H9 (cell line): ENCODE data around the gene ZSWIM9. TPM values are rescaled to one million over a fixed set of nuclear protein-coding genes. Genes with fewer than 3 reads are reported as not detected.

ENCODE experiments used
- DNase-seq: peaks from one replicate; pipeline ENCODE4 v3.0.0-alpha.2; 2017
- H2AFZ ChIP-seq: one replicate; pipeline ENCODE4 v1.6.1; 2013; ENCODE audit warnings: mild to moderate bottlenecking, low read length, control low read depth, moderate library complexity
- H2AK5ac ChIP-seq: 2 replicates; pipeline ENCODE4 v1.6.1; 2013; ENCODE audit warnings: low read length, control low read depth, mixed read lengths; ENCODE audit not compliant: insufficient read length
- H2BK120ac ChIP-seq: one replicate; pipeline ENCODE4 v1.6.1; 2013; ENCODE audit warnings: low read depth, mild to moderate bottlenecking, low read length, control low read depth, inconsistent platforms; ENCODE audit not compliant: poor library complexity, severe bottlenecking
- H2BK12ac ChIP-seq: 2 replicates; pipeline ENCODE4 v1.6.1; 2013; ENCODE audit warnings: low read length, control low read depth, mixed read lengths, low read depth; ENCODE audit not compliant: insufficient read length
- H2BK15ac ChIP-seq: 2 replicates; pipeline ENCODE4 v1.6.1; 2013; ENCODE audit warnings: low read depth, low read length, control low read depth
- H2BK20ac ChIP-seq: one replicate; pipeline ENCODE4 v1.6.1; 2013; ENCODE audit warnings: low read depth, mild to moderate bottlenecking, low read length, control low read depth, inconsistent platforms; ENCODE audit not compliant: poor library complexity, severe bottlenecking
- H2BK5ac ChIP-seq: 2 replicates; pipeline ENCODE4 v1.6.1; 2013; ENCODE audit warnings: low read length, control low read depth, mixed read lengths; ENCODE audit not compliant: insufficient read length
- H3K14ac ChIP-seq: 2 replicates; pipeline ENCODE4 v1.6.1; 2013; ENCODE audit warnings: low read length, control low read depth; ENCODE audit not compliant: insufficient read depth
- H3K18ac ChIP-seq: 2 replicates; pipeline ENCODE4 v1.6.1; 2013; ENCODE audit warnings: low read depth, mild to moderate bottlenecking, mixed read lengths, low read length, control low read depth; ENCODE audit not compliant: insufficient read length
- H3K23ac ChIP-seq: 2 replicates; pipeline ENCODE4 v1.6.1; 2013; ENCODE audit warnings: low read length, control low read depth, mixed read lengths, low read depth; ENCODE audit not compliant: insufficient read length
- H3K23me2 ChIP-seq: 2 replicates; pipeline ENCODE4 v1.6.1; 2013; ENCODE audit warnings: low read depth, mild to moderate bottlenecking, mixed read lengths, low read length, control low read depth; ENCODE audit not compliant: insufficient read length, poor library complexity, severe bottlenecking
- H3K27ac ChIP-seq: 2 replicates; pipeline ENCODE4 v1.5.1; 2013; ENCODE audit warnings: low read length, control low read depth, mixed read lengths, low read depth; ENCODE audit not compliant: insufficient read length
- H3K27me3 ChIP-seq: 2 replicates; pipeline ENCODE4 v1.6.1; 2013; ENCODE audit warnings: low read length, control low read depth, inconsistent platforms; ENCODE audit not compliant: insufficient read depth
- H3K4ac ChIP-seq: 2 replicates; pipeline ENCODE4 v1.6.1; 2013; ENCODE audit warnings: low read depth, mild to moderate bottlenecking, control low read depth, inconsistent platforms, low read length, moderate library complexity
- H3K4me1 ChIP-seq: 2 replicates; pipeline ENCODE4 v1.6.1; 2013; ENCODE audit warnings: low read length, control low read depth, inconsistent platforms; ENCODE audit not compliant: insufficient read depth
- H3K4me2 ChIP-seq: 2 replicates; pipeline ENCODE4 v1.6.1; 2013; ENCODE audit warnings: low read length, control low read depth, mixed read lengths; ENCODE audit not compliant: insufficient read length, insufficient read depth
- H3K56ac ChIP-seq: 2 replicates; pipeline ENCODE4 v1.6.1; 2013; ENCODE audit warnings: low read depth, mild to moderate bottlenecking, mixed read lengths, low read length, control low read depth; ENCODE audit not compliant: insufficient read length
- H3K79me1 ChIP-seq: 2 replicates; pipeline ENCODE4 v1.6.1; 2013; ENCODE audit warnings: low read depth, mild to moderate bottlenecking, moderate library complexity, low read length, control low read depth, inconsistent platforms; ENCODE audit not compliant: insufficient read depth, poor library complexity, severe bottlenecking
- H3K79me2 ChIP-seq: 2 replicates; pipeline ENCODE4 v1.6.1; 2013; ENCODE audit warnings: low read length, control low read depth, inconsistent platforms; ENCODE audit not compliant: insufficient read depth
- H3K9ac ChIP-seq: 2 replicates; pipeline ENCODE4 v1.6.1; 2013; ENCODE audit warnings: low read length, control low read depth, mixed read lengths; ENCODE audit not compliant: insufficient read length; ENCODE audit errors: extremely low read depth
- H3K9me3 ChIP-seq: one replicate; pipeline ENCODE4 v1.6.1; 2013; ENCODE audit warnings: low read depth, low read length, inconsistent platforms; ENCODE audit not compliant: control insufficient read depth
- H3T11ph ChIP-seq: one replicate; pipeline ENCODE4 v1.6.1; 2013; ENCODE audit warnings: mild to moderate bottlenecking, low read length, control low read depth, inconsistent platforms
- H4K20me1 ChIP-seq: one replicate; pipeline ENCODE4 v1.6.1; 2013; ENCODE audit not compliant: control insufficient read depth, insufficient read length, insufficient read depth
- H4K5ac ChIP-seq: 2 replicates; pipeline ENCODE4 v1.6.1; 2013; ENCODE audit warnings: low read depth, mild to moderate bottlenecking, mixed read lengths, low read length, control low read depth; ENCODE audit not compliant: insufficient read length
- H4K8ac ChIP-seq: replicated peaks from 2 replicates; pipeline ENCODE4 v1.6.1; 2013; ENCODE audit warnings: low read length, control low read depth, mixed read lengths, low read depth; ENCODE audit not compliant: insufficient read length
- H4K91ac ChIP-seq: 2 replicates; pipeline ENCODE4 v1.6.1; 2013; ENCODE audit warnings: low read depth, mild to moderate bottlenecking, moderate library complexity, mixed read lengths, low read length, control low read depth; ENCODE audit not compliant: insufficient read length
- H3K27ac Mint-ChIP-seq, 3 experiments: 2 replicates in 2 of 3; 3 replicates in 1 of 3; pipeline ENCODE4 v1.8.0; 2020 to 2021; ENCODE audit warnings: mixed read lengths in 3 of 3, mild to moderate bottlenecking in 1 of 3, moderate library complexity in 1 of 3
- H3K27me3 Mint-ChIP-seq: 2 replicates; pipeline ENCODE4 v1.8.0; 2021; ENCODE audit warnings: low read depth, mild to moderate bottlenecking, moderate library complexity, mixed read lengths
- H3K36me3 Mint-ChIP-seq, 3 experiments: 2 replicates in 2 of 3; 3 replicates in 1 of 3; pipeline ENCODE4 v1.8.0; 2020 to 2021; ENCODE audit warnings: low read depth in 3 of 3, mixed read lengths in 3 of 3; ENCODE audit not compliant: insufficient read depth in 1 of 3
- H3K4me1 Mint-ChIP-seq, 2 experiments: 2 replicates each; pipeline ENCODE4 v1.8.0; 2020; ENCODE audit warnings: mixed read lengths in 2 of 2
- H3K4me3 Mint-ChIP-seq, 2 experiments: 2 replicates in 1 of 2; 3 replicates in 1 of 2; pipeline ENCODE4 v1.8.0; 2020 to 2021; ENCODE audit warnings: mild to moderate bottlenecking in 2 of 2, mixed read lengths in 2 of 2, moderate library complexity in 1 of 2
- H3K9me3 Mint-ChIP-seq, 2 experiments: 2 replicates in 1 of 2; 3 replicates in 1 of 2; pipeline ENCODE4 v1.8.0; 2020; ENCODE audit warnings: mild to moderate bottlenecking in 2 of 2, mixed read lengths in 2 of 2, moderate library complexity in 1 of 2
- CTCF ChIP-seq: fragments of 200-600 bp; sonication (generic); conservative IDR thresholded peaks from 3 replicates; pipeline ENCODE4 v1.8.0; 2021; ENCODE audit warnings: antibody characterized with exemption, mild to moderate bottlenecking
- WGBS: extraction: QIAGEN DNeasy Blood & Tissue Kit; methylation state at CpG from one replicate; pipeline ENCODE4 v1.1.7; 2013; ENCODE audit warnings: missing lambda C conversion rate, low lambda C conversion rate, mixed read lengths; ENCODE audit not compliant: insufficient read length; ENCODE audit errors: extremely low coverage; 5-methylcytosine and 5-hydroxymethylcytosine counted together
- total RNA-seq: library from RNA; stranded (reverse); gene quantifications from 2 replicates; pipeline ENCODE4 v1.2.1, GENCODE V29; 2021

ZSWIM9 gene
- total RNA-seq, 1 experiment from 2014 or later, result 8.9 TPM

DNA sequence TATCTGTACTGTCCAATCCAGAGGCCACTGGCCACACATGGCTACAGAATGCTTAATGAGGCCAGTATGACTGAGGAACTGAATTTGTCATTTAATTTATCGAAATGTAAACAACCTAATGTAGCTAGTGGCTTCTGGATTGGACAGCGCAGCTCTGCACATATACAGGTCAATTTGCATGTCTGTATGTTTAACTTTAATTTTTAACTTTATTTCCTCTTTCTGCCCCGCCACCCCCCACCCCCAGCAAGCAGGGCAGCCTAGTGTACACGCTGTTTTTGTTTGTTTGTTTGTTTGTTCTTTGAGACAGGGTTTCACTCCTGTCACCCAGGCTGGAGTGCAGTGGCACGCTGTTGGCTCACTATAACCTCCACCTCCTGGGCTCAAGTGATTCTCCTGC lies 15.5 kb downstream of the ZSWIM9 start:
- Histone ChIP-seq H3K79me2 (0 out of 2 replicates have a peak, but pooled peaks cover 2% of the 10 kb centered on the region), H2BK5ac (no peak overlapping the region), H3T11ph (no peak overlapping the region), H2BK120ac (no peak overlapping the region), H2AFZ (no peak overlapping the region), H3K23ac (no peak overlapping the region), H3K27ac (no peak overlapping the region), H3K4me1 (no peaks in the 10 kb centered on the region), H4K91ac (no peak overlapping the region), H4K5ac (no peak overlapping the region), H2BK12ac (no peak overlapping the region), H3K79me1 (no peaks in the 10 kb centered on the region), H3K4me2 (no peak overlapping the region), H3K4ac (no peak overlapping the region), H3K9me3 (peaks cover 8% of the 10 kb centered on the region), H2BK15ac (no peak overlapping the region), H4K8ac (no peak overlapping the region), H3K27me3 (no peaks in the 10 kb centered on the region), H3K23me2 (no peaks in the 10 kb centered on the region), H3K18ac (no peak overlapping the region), H3K14ac (no peak overlapping the region), H4K20me1 (no peaks in the 10 kb centered on the region), H3K9ac (no peak overlapping the region), H2AK5ac (no peak overlapping the region), H2BK20ac (no peak overlapping the region), H3K56ac (no peak overlapping the region)
- no CpG with 5 or more reads among the region's 5 CpGs for WGBS
- Mint-ChIP-seq H3K4me1 (peaks cover 6 to 7% of the 10 kb centered on the region in 2 experiments; a peak in 3 of 4 replicates), H3K4me3 (no peak overlapping the region), H3K27me3 (no peaks in the 10 kb centered on the region), H3K27ac (no peak overlapping the region; a peak in 1 of 7 replicates), H3K36me3 (peaks cover 38 to 57% (median 43%) of the 10 kb centered on the region in 3 experiments), H3K9me3 (peaks cover 25 to 28% of the 10 kb centered on the region in 2 experiments)
- no peak for TF ChIP-seq CTCF
- DNase-seq, result no peak
